Muscle layer of duodenum (tissue), 2 donors: ENCODE results near the gene SLC25A48.
"Not testable (repeated sequence)": the region's sequence is repeated elsewhere in the genome, so short reads cannot be mapped to it uniquely, and the experiment has no call there.

Experiments
- H3K27ac ChIP-seq: one replicate; pipeline ENCODE4 v1.7.0; 2013; ENCODE audit warnings: mild to moderate bottlenecking, low read length
- H3K27me3 ChIP-seq: one replicate; pipeline ENCODE4 v1.7.0; 2013; ENCODE audit warnings: low read depth, mild to moderate bottlenecking, control low read depth, low read length
- H3K36me3 ChIP-seq, 2 donors: one replicate each; pipeline ENCODE4 v1.7.0; 2013; ENCODE audit warnings: low read length in 2 of 2, control low read depth in 1 of 2, mild to moderate bottlenecking in 1 of 2; ENCODE audit not compliant: insufficient read depth in 2 of 2, control insufficient read depth in 1 of 2
- H3K4me1 ChIP-seq, 2 donors: one replicate each; pipeline ENCODE4 v1.7.0; 2013; ENCODE audit warnings: low read length in 2 of 2, mild to moderate bottlenecking in 2 of 2, control low read depth in 1 of 2, moderate library complexity in 1 of 2; ENCODE audit not compliant: insufficient read depth in 2 of 2, control insufficient read depth in 1 of 2
- H3K4me3 ChIP-seq, 2 donors: one replicate each; pipeline ENCODE4 v1.7.0; 2013; ENCODE audit warnings: low read length in 2 of 2, low read depth in 1 of 2, mild to moderate bottlenecking in 1 of 2
- H3K9me3 ChIP-seq, 2 donors: one replicate each; pipeline ENCODE4 v1.7.0; 2013; ENCODE audit warnings: low read length in 2 of 2, control low read depth in 1 of 2, mild to moderate bottlenecking in 1 of 2; ENCODE audit not compliant: control insufficient read depth in 1 of 2
- donor health status: healthy.

SLC25A48 gene

GRCh38 chr5:135843571-135844337, 9.3 kb downstream of the SLC25A48 start:
- Histone ChIP-seq H3K9me3 (no peaks in the 10 kb centered on the region), H3K4me1 (no peaks in the 10 kb centered on the region), H3K27me3 (no peaks in the 10 kb centered on the region), H3K4me3 (no peak overlapping the region), H3K36me3 (no peaks in the 10 kb centered on the region), H3K27ac (no peak overlapping the region)

- no peak overlapping the region for H3K4me3 ChIP-seq
- H3K27me3 ChIP-seq, result no peaks in the 10 kb centered on the region
- no peaks in the 10 kb centered on the region for H3K9me3 ChIP-seq
- no peaks in the 10 kb centered on the region for H3K4me1 ChIP-seq
- no peak overlapping the region for H3K27ac ChIP-seq
- no peaks in the 10 kb centered on the region for H3K36me3 ChIP-seq
These were observed 11.8 kb downstream of the SLC25A48 start for GRCh38 chr5:135846311-135846710.

DNA sequence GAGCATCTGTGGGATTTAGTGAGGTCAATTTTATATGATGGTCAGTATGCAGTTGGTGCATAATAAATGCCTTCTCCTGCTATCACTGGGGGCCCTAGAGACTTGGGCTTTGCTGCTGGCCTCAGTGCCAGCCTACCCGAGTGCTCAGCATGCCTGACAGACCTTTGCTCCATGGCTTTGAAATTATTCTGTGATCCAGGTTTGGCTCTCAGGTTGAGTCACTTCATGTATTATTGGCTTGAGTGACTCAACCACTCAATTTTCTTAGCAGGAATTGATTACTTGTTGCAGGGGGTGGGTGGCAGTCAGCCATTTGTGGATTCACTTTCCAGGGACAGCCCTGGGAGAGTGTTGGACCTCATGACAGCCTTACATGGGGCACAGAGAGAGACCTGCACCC, 13.5 kb downstream of the SLC25A48 start:
- Histone ChIP-seq H3K4me1 (no peaks in the 10 kb centered on the region), H3K9me3 (no peaks in the 10 kb centered on the region), H3K36me3 (no peaks in the 10 kb centered on the region), H3K4me3 (no peak overlapping the region), H3K27ac (no peak overlapping the region), H3K27me3 (no peaks in the 10 kb centered on the region)

DNA sequence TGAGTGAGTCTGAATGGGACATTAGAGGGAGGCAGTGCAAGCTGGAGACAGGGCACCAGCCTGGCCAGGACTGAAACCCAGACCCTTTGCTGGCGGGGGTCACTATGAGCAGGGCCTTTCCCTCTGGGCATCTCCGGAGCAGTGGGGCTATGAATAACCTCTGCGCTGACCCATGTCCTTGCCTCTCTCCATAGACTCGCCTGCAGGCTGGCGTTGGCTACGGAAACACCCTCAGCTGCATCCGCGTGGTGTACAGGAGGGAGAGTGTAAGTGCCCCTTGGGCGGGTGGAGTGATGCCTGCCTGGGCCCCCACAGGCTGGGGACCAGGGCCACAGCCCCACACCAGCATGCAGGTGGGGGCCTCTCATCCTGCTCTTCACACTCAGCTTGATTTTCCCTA, 15.8 kb downstream of the SLC25A48 start:
- Histone ChIP-seq H3K4me3 (no peak overlapping the region), H3K36me3 (no peaks in the 10 kb centered on the region), H3K27me3 (no peaks in the 10 kb centered on the region), H3K4me1 (no peaks in the 10 kb centered on the region), H3K9me3 (no peaks in the 10 kb centered on the region), H3K27ac (no peak overlapping the region)

- no peak overlapping the region for H3K27ac ChIP-seq
These were observed 16.2 kb downstream of the SLC25A48 start for GRCh38 chr5:135850671-135851070.

DNA sequence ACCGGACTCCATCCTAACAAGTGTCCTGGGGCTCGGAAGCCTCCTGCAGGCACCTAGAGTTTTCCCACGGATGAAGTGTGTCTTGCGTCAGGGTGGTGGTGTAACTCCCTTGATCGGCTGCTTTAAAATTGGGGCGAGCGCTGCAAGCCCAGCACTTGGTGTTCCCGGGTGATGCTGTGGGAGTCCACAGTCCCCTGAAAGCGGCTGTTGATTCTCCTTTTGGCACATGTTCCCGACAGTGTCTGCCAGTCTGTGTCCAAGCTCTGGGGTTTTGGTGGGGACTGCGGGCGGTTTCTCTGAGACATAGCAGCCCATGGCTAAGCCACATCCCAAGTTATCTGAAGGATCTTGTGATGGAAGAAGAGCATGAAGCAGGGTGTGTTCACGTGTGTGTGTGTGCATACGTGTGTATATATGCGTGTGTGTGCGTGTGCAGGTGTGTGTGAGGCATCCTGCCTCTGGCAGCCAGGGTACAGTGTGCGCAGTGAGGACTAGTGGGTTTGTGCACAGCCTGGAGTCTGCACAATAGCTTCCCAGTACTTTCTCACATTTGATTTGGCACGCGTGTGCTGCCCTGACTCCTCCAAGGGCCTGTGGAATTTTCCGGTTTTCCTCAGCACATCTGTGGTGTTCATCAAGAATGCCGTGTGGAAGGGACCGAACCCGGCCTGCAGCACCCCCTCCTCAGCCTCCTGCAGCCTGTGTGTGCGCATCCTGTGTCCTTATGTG, 16.9 kb downstream of the SLC25A48 start:
- H3K4me3 ChIP-seq, result no peak overlapping the region
- no peaks in the 10 kb centered on the region for H3K4me1 ChIP-seq
- H3K27me3 ChIP-seq, result no peaks in the 10 kb centered on the region
- no peaks in the 10 kb centered on the region for H3K36me3 ChIP-seq
- H3K9me3 ChIP-seq, result no peaks in the 10 kb centered on the region
- no peak overlapping the region for H3K27ac ChIP-seq

More at GRCh38 chr5:135850671-135851070, 16.2 kb downstream of the SLC25A48 start:
- Histone ChIP-seq H3K4me1 (no peaks in the 10 kb centered on the region), H3K27me3 (no peaks in the 10 kb centered on the region), H3K4me3 (no peak overlapping the region), H3K9me3 (no peaks in the 10 kb centered on the region), H3K36me3 (no peaks in the 10 kb centered on the region)

DNA sequence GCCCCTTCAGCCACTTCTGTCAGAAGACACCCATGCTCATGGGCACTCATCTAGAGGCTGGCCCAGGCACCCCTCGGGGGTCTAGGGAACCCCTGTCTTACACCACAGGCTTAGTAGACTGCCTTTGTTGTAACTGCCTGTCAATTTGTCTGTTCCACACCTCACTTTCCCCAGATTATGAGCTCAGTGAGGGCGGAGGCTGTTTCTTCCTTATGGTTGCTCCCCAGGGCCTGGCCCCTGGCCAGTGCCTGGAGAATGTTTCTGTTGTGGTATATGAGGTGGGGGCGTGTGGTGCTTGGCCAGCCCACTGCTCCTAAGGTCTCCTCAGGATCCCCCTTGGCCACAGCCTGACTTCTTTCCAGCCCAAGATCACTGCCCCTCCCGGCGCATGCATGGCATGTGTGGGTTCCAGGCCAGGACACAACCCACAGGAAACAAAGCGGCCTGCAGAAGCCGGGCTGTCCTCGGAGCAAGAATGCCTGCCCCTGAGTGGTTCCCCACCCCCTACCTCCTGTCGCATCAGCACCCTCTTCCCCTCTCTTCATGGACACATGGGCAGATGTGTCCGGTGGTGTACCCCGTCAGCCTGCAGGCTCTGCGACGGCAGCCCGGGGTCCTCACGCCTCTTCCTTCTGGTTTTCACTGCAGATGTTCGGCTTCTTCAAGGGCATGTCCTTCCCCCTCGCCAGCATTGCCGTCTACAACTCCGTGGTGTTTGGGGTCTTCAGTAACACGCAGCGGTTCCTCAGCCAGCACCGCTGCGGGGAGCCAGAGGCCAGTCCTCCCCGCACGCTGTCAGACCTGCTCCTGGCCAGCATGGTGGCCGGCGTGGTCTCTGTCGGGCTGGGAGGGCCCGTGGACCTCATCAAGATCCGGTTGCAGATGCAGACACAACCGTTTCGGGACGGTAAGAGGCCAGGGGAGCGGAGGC, 17.7 kb downstream of the SLC25A48 start:
- no peaks in the 10 kb centered on the region for H3K9me3 ChIP-seq
- H3K4me3 ChIP-seq, result no peak overlapping the region
- H3K27me3 ChIP-seq, result no peaks in the 10 kb centered on the region
- no peak overlapping the region for H3K27ac ChIP-seq
- H3K36me3 ChIP-seq, result no peaks in the 10 kb centered on the region
- no peaks in the 10 kb centered on the region for H3K4me1 ChIP-seq

DNA sequence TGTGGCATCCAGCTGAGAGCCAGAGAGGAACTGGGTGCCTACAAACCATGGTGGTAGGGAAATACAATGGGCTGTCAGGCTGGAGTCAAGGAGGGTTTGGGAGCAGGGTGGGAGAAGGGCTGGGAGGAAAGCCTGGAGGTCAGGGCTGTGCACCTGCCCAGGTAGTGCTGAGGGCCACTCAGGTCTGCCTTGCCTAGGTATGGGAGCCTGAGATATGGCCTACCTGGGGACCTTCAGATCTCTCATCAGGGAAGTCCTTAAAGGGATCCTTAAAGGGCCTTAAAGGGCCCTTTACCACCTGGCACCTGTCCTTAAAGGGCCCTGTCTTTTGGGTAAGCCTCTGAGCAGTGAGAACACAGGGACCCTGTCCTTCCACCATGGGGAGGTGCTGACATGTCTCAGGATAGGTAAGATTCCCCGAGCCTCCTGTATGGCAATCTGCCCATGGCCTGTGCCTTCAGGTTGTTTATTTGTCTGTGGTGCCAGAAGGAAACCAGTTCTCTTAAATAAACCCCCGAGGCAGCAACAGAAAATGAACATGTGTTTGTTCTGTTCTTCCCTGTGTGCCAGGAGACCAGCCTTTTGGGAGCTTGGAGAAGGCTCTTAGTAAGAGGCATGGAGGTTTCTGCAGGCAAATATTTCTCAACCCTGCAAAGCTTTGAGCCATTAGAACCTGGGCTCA, 23.3 kb downstream of the SLC25A48 start:
- Histone ChIP-seq H3K9me3 (no peaks in the 10 kb centered on the region), H3K27me3 (no peaks in the 10 kb centered on the region), H3K4me1 (no peaks in the 10 kb centered on the region), H3K27ac (no peak overlapping the region), H3K36me3 (no peaks in the 10 kb centered on the region), H3K4me3 (no peak overlapping the region)

DNA sequence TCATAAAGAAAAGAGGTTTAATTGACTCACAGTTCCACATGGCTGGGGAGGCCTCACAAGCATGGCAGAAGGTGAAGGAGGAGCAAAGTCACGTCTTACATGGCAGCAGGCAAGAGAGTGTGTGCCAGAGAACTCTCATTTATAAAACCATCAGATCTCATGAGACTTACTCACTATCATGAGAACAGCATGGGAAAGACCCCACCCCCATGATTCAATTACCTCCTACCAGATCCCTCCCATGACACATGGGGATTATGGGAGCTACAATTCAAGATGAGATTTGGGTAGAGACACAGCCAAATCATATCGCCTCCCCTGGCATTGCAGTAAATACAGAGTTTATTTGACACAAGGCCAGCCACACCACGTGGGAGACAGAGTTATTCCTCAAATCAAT, 24.7 kb downstream of the SLC25A48 start:
- not testable (repeated sequence) for H3K4me3 ChIP-seq, H3K4me1 ChIP-seq, H3K27me3 ChIP-seq, H3K9me3 ChIP-seq, H3K36me3 ChIP-seq, H3K27ac ChIP-seq

GRCh38 chr5:135859641-135860040, 25.2 kb downstream of the SLC25A48 start:
- no peaks in the 10 kb centered on the region for H3K27me3 ChIP-seq
- no peaks in the 10 kb centered on the region for H3K9me3 ChIP-seq
- H3K27ac ChIP-seq, result no peak overlapping the region
- H3K36me3 ChIP-seq, result no peaks in the 10 kb centered on the region
- H3K4me3 ChIP-seq, result no peak overlapping the region
- no peaks in the 10 kb centered on the region for H3K4me1 ChIP-seq

- H3K4me3 ChIP-seq, result no peak overlapping the region
- H3K27ac ChIP-seq, result no peak overlapping the region
- H3K4me1 ChIP-seq, result no peaks in the 10 kb centered on the region
These were observed 27.2 kb downstream of the SLC25A48 start for GRCh38 chr5:135861641-135862040.

More at GRCh38 chr5:135861641-135862040, 27.2 kb downstream of the SLC25A48 start:
- Histone ChIP-seq H3K27me3 (no peaks in the 10 kb centered on the region), H3K36me3 (no peaks in the 10 kb centered on the region), H3K9me3 (no peaks in the 10 kb centered on the region)
